T-helper 22 cell (primary cell): Measurements from ENCODE around the gene CD244.

Source experiments
- DNase-seq: peaks from one replicate; pipeline ENCODE4 v3.0.0-alpha.2; 2020; ENCODE audit warnings: low read depth

The CD244 gene

DNA sequence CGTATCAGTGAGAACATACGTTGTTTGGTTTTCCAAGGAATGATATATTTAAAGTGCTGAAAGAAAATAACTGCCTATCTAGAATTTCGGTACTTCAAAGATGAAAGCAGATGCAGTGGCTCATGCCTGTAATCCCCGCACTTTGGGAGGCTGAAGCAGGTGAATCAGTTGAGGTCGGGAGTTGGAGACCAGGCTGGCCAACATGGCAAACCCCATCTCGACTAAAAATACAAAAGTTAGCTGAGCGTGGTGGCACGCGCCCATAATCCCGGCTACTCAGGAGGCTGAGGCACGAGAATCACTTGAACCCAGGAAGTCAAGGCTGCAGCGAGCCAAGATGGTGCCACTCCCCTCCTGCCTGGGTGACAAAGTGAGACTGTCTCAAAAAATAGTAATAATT is 16.4 kb downstream of the CD244 start:
- DNase-seq = no peak

GRCh38 chr1:160844447-160845232 is 18.0 kb downstream of the CD244 start:
- DNase-seq = no peak

- DNase-seq = no peak
These were observed 21.6 kb downstream of the CD244 start for GRCh38 chr1:160841079-160841478.

GRCh38 chr1:160839746-160840145 is 22.9 kb downstream of the CD244 start:
- no peak for DNase-seq

DNA sequence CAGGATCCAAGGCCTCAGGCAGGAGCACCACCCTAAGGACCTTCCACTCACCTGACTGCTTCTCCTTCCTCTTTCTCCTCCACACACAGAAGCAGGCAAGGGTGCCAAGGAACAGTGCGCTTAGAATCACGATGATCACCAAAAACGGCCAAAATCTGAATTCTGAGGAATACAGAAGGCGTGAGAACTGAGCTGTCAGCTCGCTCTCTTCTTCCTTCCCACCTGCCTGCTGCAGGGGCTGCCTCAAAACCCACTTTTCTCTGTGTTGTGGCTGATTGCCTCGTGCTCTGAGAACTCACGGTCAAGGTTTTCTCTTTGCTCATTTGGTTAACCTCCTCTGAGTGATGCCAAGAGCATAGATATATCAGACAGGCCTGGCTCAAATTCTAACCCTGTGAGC is 23.8 kb downstream of the CD244 start:
- DNase-seq = no peak

- DNase-seq = peak; percentile 72
These were observed 25.0 kb downstream of the CD244 start for GRCh38 chr1:160837558-160838205.

- no peak for DNase-seq
These were observed 25.6 kb downstream of the CD244 start for GRCh38 chr1:160836981-160837557.

DNA sequence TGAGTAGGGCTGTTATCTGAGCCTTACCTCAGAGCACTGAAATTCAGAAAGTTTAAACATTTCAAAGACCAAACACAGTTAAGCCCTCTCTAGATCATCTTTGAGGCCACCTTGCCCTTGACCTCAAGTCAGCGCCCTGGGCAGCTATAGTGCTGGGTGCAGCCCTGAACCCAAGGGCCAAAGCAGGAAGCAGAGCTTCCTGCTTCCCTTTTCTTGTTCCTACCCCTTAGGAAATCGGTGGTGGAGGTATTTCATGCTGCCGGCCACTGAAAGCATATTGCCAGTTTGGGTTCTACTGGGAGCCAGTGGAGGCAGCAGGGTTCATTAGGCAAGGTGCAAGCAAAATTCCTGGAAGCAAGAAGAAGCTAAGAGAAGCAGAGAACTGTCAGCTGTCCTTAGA is 26.1 kb downstream of the CD244 start:
- DNase-seq = no peak

GRCh38 chr1:160835751-160836150 is 26.9 kb downstream of the CD244 start:
- DNase-seq = no peak

GRCh38 chr1:160834945-160835565 is 27.6 kb downstream of the CD244 start:
- DNase-seq = peak; percentile 13

DNA sequence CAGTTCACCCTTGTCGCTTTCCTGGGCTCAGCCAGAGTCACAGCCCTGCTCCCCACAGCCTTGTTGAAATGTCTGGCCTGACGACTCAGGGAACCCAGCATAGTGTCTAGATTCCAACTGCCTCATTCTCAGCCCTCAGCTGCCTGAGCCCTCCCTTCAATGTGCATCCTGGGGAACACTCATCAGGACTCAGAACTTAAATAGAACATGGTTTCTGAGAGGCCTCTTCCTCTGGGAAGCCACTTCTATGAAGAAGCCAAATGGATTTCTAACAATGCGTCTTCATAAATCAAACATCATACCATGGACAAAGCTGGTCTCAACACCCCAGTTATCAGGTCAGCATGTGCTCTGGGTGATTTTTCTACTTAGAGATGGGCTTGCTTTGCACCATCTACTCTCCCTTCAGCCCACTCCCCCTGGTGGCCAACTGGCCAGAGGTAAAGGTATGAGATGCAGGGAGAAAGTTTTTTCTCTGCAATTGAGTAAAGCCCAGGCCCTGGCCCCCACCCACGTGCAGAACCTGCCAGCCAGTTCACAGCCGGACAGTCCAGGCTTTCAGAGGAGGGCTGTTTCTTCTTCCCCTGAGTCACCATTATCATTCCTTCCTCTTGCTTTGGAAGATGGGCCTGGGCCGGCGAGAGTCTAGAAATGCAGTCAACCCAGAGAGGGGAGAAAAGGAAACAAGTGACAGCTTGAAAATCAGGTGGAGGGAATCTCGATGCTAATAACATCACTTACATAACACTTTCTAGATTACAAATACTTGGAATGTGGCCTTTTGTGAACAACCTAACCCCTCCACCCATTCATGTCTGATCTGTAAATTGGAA is 32.1 kb downstream of the CD244 start:
- peak; percentile 44 for DNase-seq

GRCh38 chr1:160829766-160830165 is 32.9 kb downstream of the CD244 start:
- DNase-seq = no peak

GRCh38 chr1:160827418-160827817 is 35.3 kb downstream of the CD244 start:
- no peak for DNase-seq

DNA sequence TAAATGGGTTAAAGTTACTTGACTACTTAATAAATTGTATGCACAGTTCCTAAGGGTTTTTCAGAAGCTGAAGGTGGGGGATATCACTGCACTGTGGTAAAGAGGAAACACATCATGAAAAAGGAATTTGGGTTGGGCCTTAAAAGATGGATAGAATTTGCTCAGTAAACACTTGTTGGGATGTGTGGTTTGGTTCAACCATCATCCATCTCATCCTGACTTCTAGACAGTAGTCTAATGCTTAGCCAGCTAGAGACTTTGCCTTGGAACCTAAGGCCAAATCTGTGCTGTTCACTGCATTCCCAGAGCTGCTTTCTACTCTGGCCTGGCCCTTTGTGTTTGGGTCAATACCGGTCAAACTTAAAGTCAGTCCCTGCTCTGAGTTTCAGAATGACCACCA is 36.1 kb downstream of the CD244 start:
- no peak for DNase-seq

DNA sequence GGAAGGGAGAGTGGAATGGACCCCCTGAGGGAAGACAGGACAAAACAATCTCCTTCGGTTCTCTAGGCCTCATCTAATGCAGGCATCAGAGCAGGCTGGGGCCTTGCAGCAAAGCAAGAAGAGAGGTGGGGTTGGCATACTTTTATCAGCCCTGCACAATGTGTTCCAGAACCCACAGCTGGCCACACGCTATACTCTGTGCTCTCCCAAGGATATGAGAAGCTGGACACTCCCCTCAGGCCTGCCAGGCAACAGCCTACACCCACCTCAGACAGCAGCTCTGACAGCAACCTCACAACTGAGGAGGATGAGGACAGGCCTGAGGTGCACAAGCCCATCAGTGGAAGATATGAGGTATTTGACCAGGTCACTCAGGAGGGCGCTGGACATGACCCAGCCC is 39.4 kb downstream of the CD244 start:
- DNase-seq = no peak

GRCh38 chr1:160821627-160822026 is 41.1 kb downstream of the CD244 start:
- no peak for DNase-seq

GRCh38 chr1:160819186-160819585 is 43.5 kb downstream of the CD244 start:
- no peak for DNase-seq

DNA sequence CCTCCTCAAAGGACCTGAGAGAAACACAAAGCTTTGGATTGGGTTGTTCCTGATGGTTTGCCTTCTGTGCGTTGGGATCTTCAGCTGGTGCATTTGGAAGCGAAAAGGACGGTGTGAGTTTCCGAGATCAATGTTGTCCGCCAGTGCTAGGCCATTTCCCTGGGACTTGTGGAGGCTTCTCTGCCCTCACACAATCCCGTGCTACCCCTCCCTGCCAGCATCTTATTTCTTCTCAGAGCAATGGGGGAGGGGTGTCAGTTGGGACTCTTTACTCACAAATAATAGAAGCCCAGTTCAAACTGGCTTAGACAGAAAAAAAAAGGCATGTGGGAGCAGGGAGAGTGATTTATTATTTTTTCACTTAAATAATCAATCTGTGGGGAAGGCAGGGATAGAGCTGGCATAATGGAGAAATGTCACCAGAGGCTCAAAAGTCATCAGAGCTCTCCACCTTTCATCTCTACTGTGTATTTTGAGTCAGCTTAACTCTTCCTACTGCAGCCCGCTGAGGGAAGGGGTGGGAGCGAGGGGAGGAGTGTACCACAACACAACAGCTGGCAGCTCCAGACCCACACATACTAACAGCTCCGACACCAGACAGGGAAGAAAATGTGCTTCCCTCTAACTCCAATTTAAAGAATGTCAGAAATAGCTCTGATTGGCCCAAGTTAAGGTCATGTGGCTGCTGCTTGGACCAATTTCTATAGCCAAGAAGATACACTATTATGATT is 44.3 kb downstream of the CD244 start:
- DNase-seq = no peak

DNA sequence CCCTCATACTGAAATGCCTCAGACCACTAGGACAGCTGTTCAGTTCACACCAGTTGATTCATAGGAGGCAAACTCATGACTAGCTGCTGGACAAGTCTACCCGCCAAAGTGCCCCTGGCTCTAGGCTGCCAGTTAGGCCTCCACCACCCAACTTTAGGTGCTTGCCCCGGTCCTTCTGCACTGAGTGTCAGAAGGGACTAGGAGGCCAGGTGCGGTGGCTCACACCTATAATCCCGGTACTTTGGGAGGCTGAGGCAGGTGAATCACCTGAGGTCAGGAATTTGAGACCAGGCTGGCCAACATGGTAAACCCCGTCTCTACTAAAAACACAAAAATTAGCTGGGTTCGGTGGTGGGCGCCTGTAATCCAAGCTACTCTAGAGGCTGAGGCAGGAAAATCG is 47.8 kb downstream of the CD244 start:
- DNase-seq = no peak

- no peak for DNase-seq
These were observed 48.4 kb downstream of the CD244 start for GRCh38 chr1:160814316-160814715.

GRCh38 chr1:160813215-160813614 is 49.5 kb downstream of the CD244 start:
- DNase-seq = no peak
